A673 (cell line): Measurements from ENCODE around the gene CNTN6. TPM values are rescaled to one million over a fixed set of nuclear protein-coding genes. Genes with fewer than 3 reads are reported as not detected.

ENCODE experiments used
- BruUV-seq: library from RNA; stranded (reverse); fragments of 400-500 nt; replicated peaks from 2 replicates; lab custom pipeline; 2021; lab: Mats Ljungman, UMichigan
- CTCF ChIA-PET: fragments of 300-600 bp; sonication (Branson Sonifier 250); formaldehyde crosslinking; loops from one replicate; lab custom pipeline; 2022; ENCODE audit warnings: antibody characterized with exemption; lab: Charles Lee
- POLR2A ChIA-PET: fragments of 300-600 bp; sonication (Branson Sonifier 250); formaldehyde crosslinking; loops from one replicate; lab custom pipeline; 2022; ENCODE audit warnings: antibody characterized with exemption; ENCODE audit not compliant: low non-redundant PET; lab: Charles Lee
- DNase-seq: peaks from one replicate; pipeline ENCODE4 v3.0.0-alpha.2; 2015; ENCODE audit warnings: low spot score
- H3K27ac ChIP-seq: fragments of 200-600 bp; sonication (generic); 2 replicates; pipeline ENCODE4 v1.5.1; 2016; ENCODE audit warnings: mixed run types, low read depth, mild to moderate bottlenecking, mixed read lengths, antibody characterized with exemption, low read length; ENCODE audit not compliant: poor library complexity, severe bottlenecking
- H3K27me3 ChIP-seq: fragments of 200-600 bp; sonication (generic); replicated peaks from 2 replicates; pipeline ENCODE4 v1.6.1; 2017; ENCODE audit warnings: mixed run types, low read depth, mild to moderate bottlenecking, mixed read lengths, antibody characterized with exemption, low read length; ENCODE audit not compliant: insufficient read depth, poor library complexity
- H3K36me3 ChIP-seq: fragments of 200-600 bp; sonication (generic); 2 replicates; pipeline ENCODE4 v1.6.1; 2016; ENCODE audit warnings: mixed run types, mild to moderate bottlenecking, mixed read lengths, antibody characterized with exemption, low read length; ENCODE audit not compliant: insufficient read depth, poor library complexity, severe bottlenecking
- H3K4me1 ChIP-seq: fragments of 200-600 bp; sonication (generic); 2 replicates; pipeline ENCODE4 v1.6.1; 2017; ENCODE audit warnings: mixed run types, mild to moderate bottlenecking, mixed read lengths, antibody characterized with exemption, low read length; ENCODE audit not compliant: insufficient read depth, poor library complexity, severe bottlenecking
- H3K4me3 ChIP-seq: fragments of 200-600 bp; sonication (generic); 2 replicates; pipeline ENCODE4 v1.5.1; 2016; ENCODE audit warnings: low read depth, mixed run types, mild to moderate bottlenecking, mixed read lengths, low read length; ENCODE audit not compliant: poor library complexity, severe bottlenecking
- H3K9me3 ChIP-seq: fragments of 200-600 bp; sonication (generic); 2 replicates; pipeline ENCODE4 v1.6.1; 2016; ENCODE audit warnings: mixed run types, low read depth, mild to moderate bottlenecking, mixed read lengths, antibody characterized with exemption, low read length; ENCODE audit not compliant: poor library complexity, severe bottlenecking
- EZH2 ChIP-seq: fragments of 200-600 bp; sonication (generic); IDR thresholded peaks from 2 replicates; pipeline ENCODE4 v1.6.1; 2017; ENCODE audit warnings: borderline replicate concordance, low read depth, mild to moderate bottlenecking, mixed read lengths, antibody characterized with exemption, low read length; ENCODE audit not compliant: poor library complexity, severe bottlenecking
- intact Hi-C: fragments of 100-400 bp; cut with micrococcal nuclease; formaldehyde crosslinking; loops from one replicate; pipeline ENCODE4 v1.10.0; 2022; ENCODE audit not compliant: unreplicated experiment
- total RNA-seq: library from RNA; stranded (reverse); gene quantifications from 2 replicates; pipeline ENCODE4 v1.2.3, GENCODE V29; 2021
- TF ChIP-seq, protein P1 (sequence below): fragments of 300-800, 200-600 bp; sonication (generic); conservative IDR thresholded peaks from 2 replicates; pipeline ENCODE4 v1.5.1; 2017; ENCODE audit warnings: low read depth, mild to moderate bottlenecking, antibody characterized with exemption, low read length, moderate library complexity, mixed read lengths

The CNTN6 gene
- total RNA-seq, 1 experiment from 2014 or later, result 0.28 TPM

DNA sequence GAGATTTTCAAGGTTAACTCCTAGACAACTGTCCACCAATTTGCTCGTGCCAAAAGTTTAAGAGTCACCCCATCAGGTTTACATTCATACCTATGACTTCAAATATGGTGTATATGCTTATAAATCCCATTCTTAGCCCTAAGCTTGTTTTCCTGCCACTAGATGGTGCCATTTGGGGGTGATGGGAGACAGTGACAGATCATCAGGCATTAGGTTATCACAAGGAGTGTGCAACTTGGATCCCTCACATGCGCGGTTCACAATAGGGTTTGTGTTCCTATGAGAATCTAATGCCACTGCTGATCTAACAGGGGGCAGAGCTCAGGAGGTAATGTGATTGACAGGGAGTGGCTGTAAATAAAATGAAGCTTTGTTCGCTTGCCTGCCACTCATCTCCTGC is 182.7 kb downstream of the CNTN6 start:
- peaks cover 7% of the 10 kb centered on the region for H3K4me1 ChIP-seq
- CTCF ChIA-PET, result no interaction called here
- POLR2A ChIA-PET, result no interaction called here
- no peak overlapping the region for H3K4me3 ChIP-seq
- no TSS peak for BruUV-seq
- intact Hi-C loops, result loop anchor here (10.0 kb wide), 1 partner anchor 1739 kb away; no protein-coding TSS in a partner anchor
- H3K27me3 ChIP-seq, result no peaks in the 10 kb centered on the region
- TF ChIP-seq, protein P1, sequence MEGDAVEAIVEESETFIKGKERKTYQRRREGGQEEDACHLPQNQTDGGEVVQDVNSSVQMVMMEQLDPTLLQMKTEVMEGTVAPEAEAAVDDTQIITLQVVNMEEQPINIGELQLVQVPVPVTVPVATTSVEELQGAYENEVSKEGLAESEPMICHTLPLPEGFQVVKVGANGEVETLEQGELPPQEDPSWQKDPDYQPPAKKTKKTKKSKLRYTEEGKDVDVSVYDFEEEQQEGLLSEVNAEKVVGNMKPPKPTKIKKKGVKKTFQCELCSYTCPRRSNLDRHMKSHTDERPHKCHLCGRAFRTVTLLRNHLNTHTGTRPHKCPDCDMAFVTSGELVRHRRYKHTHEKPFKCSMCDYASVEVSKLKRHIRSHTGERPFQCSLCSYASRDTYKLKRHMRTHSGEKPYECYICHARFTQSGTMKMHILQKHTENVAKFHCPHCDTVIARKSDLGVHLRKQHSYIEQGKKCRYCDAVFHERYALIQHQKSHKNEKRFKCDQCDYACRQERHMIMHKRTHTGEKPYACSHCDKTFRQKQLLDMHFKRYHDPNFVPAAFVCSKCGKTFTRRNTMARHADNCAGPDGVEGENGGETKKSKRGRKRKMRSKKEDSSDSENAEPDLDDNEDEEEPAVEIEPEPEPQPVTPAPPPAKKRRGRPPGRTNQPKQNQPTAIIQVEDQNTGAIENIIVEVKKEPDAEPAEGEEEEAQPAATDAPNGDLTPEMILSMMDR, result peak; percentile 58
- TF ChIP-seq EZH2, result no peak
- H3K36me3 ChIP-seq, result no peaks in the 10 kb centered on the region
- no peaks in the 10 kb centered on the region for H3K9me3 ChIP-seq
- peak; percentile 62 for DNase-seq
- no peak overlapping the region for H3K27ac ChIP-seq

DNA sequence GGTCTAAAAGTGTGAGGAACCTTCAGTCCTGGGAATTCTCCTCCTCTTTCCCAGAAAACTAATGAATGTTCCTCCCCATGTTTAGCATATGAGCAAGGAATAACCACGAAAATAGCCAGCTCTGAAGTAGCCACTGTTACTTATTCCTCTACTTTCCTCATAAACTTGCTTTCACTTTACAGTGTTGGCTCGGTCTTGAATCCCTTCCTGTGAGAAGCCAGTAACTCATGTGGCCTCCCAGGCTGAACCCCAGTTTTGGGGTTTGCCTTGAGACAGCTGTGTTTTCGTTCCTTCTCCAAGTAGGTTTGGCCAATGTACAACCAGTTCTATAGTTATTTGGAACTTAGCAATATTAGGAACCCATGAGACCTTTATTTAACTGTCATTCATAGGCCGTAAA is 195.0 kb downstream of the CNTN6 start:
- no peaks in the 10 kb centered on the region for H3K9me3 ChIP-seq
- no peaks in the 10 kb centered on the region for H3K27me3 ChIP-seq
- CTCF ChIA-PET, result no interaction called here
- no peaks in the 10 kb centered on the region for H3K36me3 ChIP-seq
- no peak overlapping the region for H3K27ac ChIP-seq
- H3K4me3 ChIP-seq, result no peak overlapping the region
- TF ChIP-seq EZH2, result no peak
- TF ChIP-seq, protein P1, result no peak
- POLR2A ChIA-PET, result no interaction called here
- intact Hi-C loops, result no loop called here
- H3K4me1 ChIP-seq, result no peaks in the 10 kb centered on the region
- BruUV-seq, result no TSS peak
- DNase-seq, result no peak

DNA sequence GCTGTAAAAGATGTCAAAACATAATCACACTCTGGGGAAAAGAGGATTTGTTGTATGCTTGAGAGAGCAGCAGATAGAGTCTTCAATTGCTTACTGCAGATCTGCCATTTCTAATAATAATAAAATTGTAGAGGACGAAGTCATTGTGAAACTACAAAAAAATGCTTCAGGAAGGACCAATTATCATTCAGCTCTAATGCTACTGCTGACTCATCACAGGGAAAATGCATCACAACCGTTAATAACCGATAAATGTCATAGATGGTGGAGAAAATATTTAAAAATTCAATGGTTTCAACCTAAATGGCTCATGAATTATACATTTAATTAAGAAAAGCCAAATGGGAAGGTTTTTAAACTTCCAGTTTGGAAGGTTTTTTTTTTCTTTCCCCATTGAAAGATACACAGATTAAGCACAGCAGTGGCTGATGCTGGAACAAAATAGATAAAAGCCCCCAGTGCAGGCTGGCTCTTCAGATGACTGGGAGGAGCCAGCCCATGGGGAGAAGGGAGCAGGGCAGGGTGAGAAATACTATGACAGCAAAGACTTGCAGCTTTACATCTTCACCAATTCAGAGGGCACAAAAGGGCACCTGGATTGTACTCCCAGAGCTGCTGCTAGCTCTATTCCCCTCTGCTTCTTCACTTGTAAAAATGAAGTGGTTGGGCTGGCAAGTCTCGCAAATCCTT is 196.1 kb downstream of the CNTN6 start:
- H3K36me3 ChIP-seq, result no peaks in the 10 kb centered on the region
- no peaks in the 10 kb centered on the region for H3K27me3 ChIP-seq
- ChIA-PET POLR2A (no interaction called here), CTCF (no interaction called here)
- DNase-seq, result peak; percentile 43
- H3K4me1 ChIP-seq, result no peaks in the 10 kb centered on the region
- TF ChIP-seq, protein P1, result no peak
- no peak for TF ChIP-seq EZH2
- no peak overlapping the region for H3K27ac ChIP-seq
- intact Hi-C loops, result no loop called here
- BruUV-seq, result no TSS peak
- H3K9me3 ChIP-seq, result no peaks in the 10 kb centered on the region
- no peak overlapping the region for H3K4me3 ChIP-seq
